Colonic mucosa (tissue), 4 donors: ENCODE data around the gene TNIK. TPM values are rescaled to one million over a fixed set of nuclear protein-coding genes. Genes with fewer than 3 reads are reported as not detected.
"Not testable (repeated sequence)": the region's sequence is repeated elsewhere in the genome, so short reads cannot be mapped to it uniquely, and the experiment has no call there.

Experiments
- DNase-seq: peaks from one replicate; pipeline ENCODE4 v3.0.0-alpha.2; 2020
- H3K27ac ChIP-seq: fragments of 200-600 bp; one replicate; pipeline ENCODE4 v1.8.0; 2021
- H3K27me3 ChIP-seq: fragments of 200-600 bp; one replicate; pipeline ENCODE4 v1.8.0; 2021
- H3K36me3 ChIP-seq: fragments of 200-600 bp; one replicate; pipeline ENCODE4 v1.8.0; 2021
- H3K4me1 ChIP-seq: fragments of 200-600 bp; one replicate; pipeline ENCODE4 v1.8.0; 2021; ENCODE audit warnings: mild to moderate bottlenecking
- H3K4me3 ChIP-seq: fragments of 200-600 bp; one replicate; pipeline ENCODE4 v1.8.0; 2021
- H3K9ac ChIP-seq, 2 donors: one replicate each; pipeline ENCODE4 v1.7.0; 2013; ENCODE audit warnings: control low read depth in 2 of 2, low read depth in 2 of 2, low read length in 2 of 2
- H3K9me3 ChIP-seq: fragments of 200-600 bp; one replicate; pipeline ENCODE4 v1.8.0; 2021
- intact Hi-C: fragments of 100-400 bp; cut with DNase I; formaldehyde crosslinking; loops from one replicate; pipeline ENCODE4 v1.14.1; 2022
- total RNA-seq, 2 donors: library from RNA; stranded (reverse); fragmentation: NEBNext Ultra II Directional in 1 of 2; extraction: Animal tissue kit (Norgen Biotek cat#: 25700) in 1 of 2; gene quantifications; one replicate each; pipeline ENCODE4 v1.2.1, GENCODE V29; 2021
- TF ChIP-seq, protein P1 (sequence below): fragments of 200-600 bp; IDR thresholded peaks from one replicate; pipeline ENCODE4 v1.8.0; 2022; ENCODE audit warnings: antibody characterized with exemption, mild to moderate bottlenecking
- donor health status: healthy.
- donor health status: DM: no; HTN: no; CAD: no.
- donor health status: DM: no; HTN: no; CAD: no.

TNIK gene
- total RNA-seq, 2 donors from 2014 or later: 19.9 to 30.9 TPM

DNA sequence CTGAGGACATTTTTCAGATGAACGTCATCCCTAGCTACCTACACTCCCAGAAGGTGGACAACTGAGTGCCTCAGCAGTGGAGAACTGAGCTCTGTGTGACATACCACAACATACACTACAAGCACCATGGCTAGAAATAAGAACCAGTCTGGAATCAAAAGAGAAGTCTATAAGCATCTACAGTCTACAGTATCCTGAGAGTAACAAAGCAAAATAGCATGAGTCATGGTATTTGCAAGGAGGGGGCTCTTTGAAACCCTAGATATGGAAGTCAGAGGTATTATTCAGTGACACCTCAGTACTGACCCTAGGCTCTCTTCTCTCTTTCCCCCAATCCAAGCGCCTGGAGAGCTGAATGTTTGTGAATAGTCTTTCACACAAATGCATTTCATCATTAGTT, 87.5 kb downstream of the TNIK start:
- Histone ChIP-seq H3K9me3 (no peaks in the 10 kb centered on the region), H3K27me3 (no peaks in the 10 kb centered on the region), H3K27ac (no peak overlapping the region), H3K9ac (no peak overlapping the region), H3K36me3 (no peaks in the 10 kb centered on the region), H3K4me3 (no peak overlapping the region), H3K4me1 (no peaks in the 10 kb centered on the region)
- intact Hi-C loops: no loop called here
- TF ChIP-seq, protein P1, sequence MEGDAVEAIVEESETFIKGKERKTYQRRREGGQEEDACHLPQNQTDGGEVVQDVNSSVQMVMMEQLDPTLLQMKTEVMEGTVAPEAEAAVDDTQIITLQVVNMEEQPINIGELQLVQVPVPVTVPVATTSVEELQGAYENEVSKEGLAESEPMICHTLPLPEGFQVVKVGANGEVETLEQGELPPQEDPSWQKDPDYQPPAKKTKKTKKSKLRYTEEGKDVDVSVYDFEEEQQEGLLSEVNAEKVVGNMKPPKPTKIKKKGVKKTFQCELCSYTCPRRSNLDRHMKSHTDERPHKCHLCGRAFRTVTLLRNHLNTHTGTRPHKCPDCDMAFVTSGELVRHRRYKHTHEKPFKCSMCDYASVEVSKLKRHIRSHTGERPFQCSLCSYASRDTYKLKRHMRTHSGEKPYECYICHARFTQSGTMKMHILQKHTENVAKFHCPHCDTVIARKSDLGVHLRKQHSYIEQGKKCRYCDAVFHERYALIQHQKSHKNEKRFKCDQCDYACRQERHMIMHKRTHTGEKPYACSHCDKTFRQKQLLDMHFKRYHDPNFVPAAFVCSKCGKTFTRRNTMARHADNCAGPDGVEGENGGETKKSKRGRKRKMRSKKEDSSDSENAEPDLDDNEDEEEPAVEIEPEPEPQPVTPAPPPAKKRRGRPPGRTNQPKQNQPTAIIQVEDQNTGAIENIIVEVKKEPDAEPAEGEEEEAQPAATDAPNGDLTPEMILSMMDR: no peak
- no peak for DNase-seq

DNA sequence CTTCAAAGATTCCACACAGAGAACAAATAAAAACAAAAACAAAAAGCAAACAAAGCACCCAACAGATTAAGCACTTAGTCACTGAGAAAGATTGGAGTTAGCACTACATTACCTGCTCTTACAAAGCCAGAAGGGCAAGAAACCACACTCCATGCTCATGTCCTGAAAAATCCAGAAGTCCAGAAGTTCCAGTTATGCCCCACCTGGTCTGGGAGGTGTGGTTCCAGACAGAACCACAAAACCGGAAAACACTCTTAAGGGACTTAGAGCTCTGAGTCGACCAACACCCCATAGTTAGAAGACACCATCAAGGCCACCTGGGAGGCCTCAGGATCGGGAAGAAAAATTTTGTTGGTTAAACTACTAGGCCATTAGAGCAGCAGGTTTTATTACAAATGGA, 88.9 kb downstream of the TNIK start:
- DNase-seq: peak; percentile 25
- H3K4me3 ChIP-seq: no peak overlapping the region
- TF ChIP-seq, protein P1: no peak
- H3K9me3 ChIP-seq: no peaks in the 10 kb centered on the region
- H3K27me3 ChIP-seq: no peaks in the 10 kb centered on the region
- H3K36me3 ChIP-seq: no peaks in the 10 kb centered on the region
- intact Hi-C loops: no loop called here
- no peaks in the 10 kb centered on the region for H3K4me1 ChIP-seq
- H3K9ac ChIP-seq: no peak overlapping the region
- H3K27ac ChIP-seq: no peak overlapping the region

DNA sequence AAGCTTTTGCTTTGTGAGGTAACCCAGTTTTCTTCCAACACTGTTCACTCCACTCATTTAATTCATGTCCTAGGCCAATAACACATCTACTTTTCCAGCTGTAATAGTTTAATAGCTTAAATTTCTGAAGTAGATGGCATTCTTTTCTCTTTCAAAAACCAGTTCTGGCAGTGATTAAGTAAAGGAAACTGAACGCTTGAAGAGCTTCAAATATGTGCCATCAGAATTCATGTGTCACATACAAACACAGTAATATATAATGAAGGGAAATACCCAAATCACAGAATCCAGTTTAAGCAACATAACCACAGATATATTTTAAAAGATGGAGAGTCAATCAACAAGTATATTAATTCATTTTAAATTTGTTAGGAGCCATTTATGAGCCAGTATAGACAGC, 91.0 kb downstream of the TNIK start:
- DNase-seq: no peak
- H3K4me3 ChIP-seq: no peak overlapping the region
- no peak overlapping the region for H3K27ac ChIP-seq
- no peak overlapping the region for H3K9ac ChIP-seq
- H3K9me3 ChIP-seq: no peaks in the 10 kb centered on the region
- no peaks in the 10 kb centered on the region for H3K4me1 ChIP-seq
- no peaks in the 10 kb centered on the region for H3K36me3 ChIP-seq
- no peaks in the 10 kb centered on the region for H3K27me3 ChIP-seq
- TF ChIP-seq, protein P1: no peak
- intact Hi-C loops: no loop called here

DNA sequence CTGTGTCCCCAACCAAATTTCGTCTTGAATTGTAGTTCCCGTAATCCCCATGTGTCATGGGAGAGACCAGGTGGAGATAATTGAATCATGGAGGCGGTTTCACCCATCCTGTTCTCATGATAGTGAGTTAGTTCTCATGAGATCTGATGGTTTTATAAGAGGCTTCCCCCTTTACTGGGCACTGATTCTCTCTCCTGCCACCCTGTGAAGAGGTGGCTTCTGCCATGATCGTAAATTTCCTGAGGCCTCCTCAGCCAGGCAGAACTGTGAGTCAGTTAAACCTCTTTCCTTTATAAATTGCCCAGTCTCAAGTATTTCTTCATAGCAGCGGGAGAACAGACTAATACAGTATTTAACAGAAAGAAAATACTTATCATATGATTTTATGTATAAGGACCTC, 93.5 kb downstream of the TNIK start:
- H3K4me3 ChIP-seq, H3K9ac ChIP-seq, H3K27me3 ChIP-seq, H3K36me3 ChIP-seq, H3K27ac ChIP-seq, H3K9me3 ChIP-seq, DNase-seq, intact Hi-C loops, H3K4me1 ChIP-seq: not testable (repeated sequence)

DNA sequence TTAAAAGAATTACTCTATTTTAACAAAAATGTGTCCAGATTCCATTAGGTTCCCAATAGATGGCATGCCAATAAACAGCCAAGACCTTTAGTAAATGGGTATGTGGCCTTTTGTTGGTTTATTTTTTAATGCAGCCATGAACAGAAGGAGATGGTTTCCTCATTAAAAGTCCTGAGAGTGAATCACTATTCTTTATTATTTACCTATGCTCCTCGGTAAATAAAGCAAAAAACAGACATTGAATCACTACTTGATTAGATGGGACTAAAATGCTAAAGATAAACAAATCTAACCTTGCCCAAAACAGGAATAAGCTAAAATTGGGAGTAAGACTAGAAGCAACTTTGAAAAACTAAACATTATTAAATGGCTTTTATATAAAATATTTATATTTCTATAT, 94.2 kb downstream of the TNIK start:
- no peaks in the 10 kb centered on the region for H3K4me1 ChIP-seq

DNA sequence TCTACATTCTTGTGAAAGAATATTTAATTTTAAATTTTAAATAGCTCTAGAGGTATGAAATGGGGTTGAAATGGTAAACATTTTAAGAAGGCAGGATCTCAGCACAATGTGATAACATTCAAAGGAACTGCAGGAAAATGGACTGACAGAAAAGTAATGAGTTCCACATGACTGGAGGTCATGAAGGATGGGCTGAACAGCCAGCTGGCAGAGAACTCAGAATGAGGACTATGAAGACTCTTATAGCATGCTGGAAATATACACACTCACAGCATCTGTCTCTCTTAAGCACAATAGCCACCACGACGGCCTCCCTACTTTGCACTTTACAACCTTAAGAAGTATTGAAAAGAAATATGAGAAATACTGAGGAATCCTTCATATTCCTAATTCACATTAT, 94.7 kb downstream of the TNIK start:
- Histone ChIP-seq H3K9me3 (no peaks in the 10 kb centered on the region), H3K4me3 (no peak overlapping the region), H3K27me3 (no peaks in the 10 kb centered on the region), H3K4me1 (no peaks in the 10 kb centered on the region), H3K36me3 (no peaks in the 10 kb centered on the region), H3K27ac (no peak overlapping the region), H3K9ac (no peak overlapping the region)
- DNase-seq: no peak
- TF ChIP-seq, protein P1: no peak
- intact Hi-C loops: no loop called here

More for the DNA sequence above, 94.2 kb downstream of the TNIK start:
- intact Hi-C loops: no loop called here
- H3K9me3 ChIP-seq: no peaks in the 10 kb centered on the region
- no peak for DNase-seq
- no peaks in the 10 kb centered on the region for H3K27me3 ChIP-seq
- H3K9ac ChIP-seq: no peak overlapping the region
- TF ChIP-seq, protein P1: no peak
- H3K4me3 ChIP-seq: no peak overlapping the region
- no peaks in the 10 kb centered on the region for H3K36me3 ChIP-seq
- H3K27ac ChIP-seq: no peak overlapping the region
